SJCRH30 (cell line): Measurements from ENCODE around the gene U2SURP. TPM values are rescaled to one million over a fixed set of nuclear protein-coding genes. Genes with fewer than 3 reads are reported as not detected.
"Not testable (repeated sequence)": the region's sequence is repeated elsewhere in the genome, so short reads cannot be mapped to it uniquely, and the experiment has no call there.

Experiments
- DNase-seq, 2 experiments: peaks; one replicate each; pipeline ENCODE4 v3.0.0-alpha.2; 2015 to 2020
- H3K27ac ChIP-seq: fragments of 250-450 bp; sonication (Bioruptor Pico); 2 replicates; pipeline ENCODE4 v1.5.1; 2020; ENCODE audit warnings: mild to moderate bottlenecking, moderate library complexity
- H3K27me3 ChIP-seq: fragments of 250-450 bp; sonication (Bioruptor Pico); 2 replicates; pipeline ENCODE4 v1.5.1; 2020; ENCODE audit warnings: mild to moderate bottlenecking, moderate library complexity
- H3K36me3 ChIP-seq: fragments of 250-450 bp; sonication (Bioruptor Pico); 2 replicates; pipeline ENCODE4 v1.5.1; 2020; ENCODE audit warnings: mild to moderate bottlenecking, moderate library complexity
- H3K4me1 ChIP-seq: fragments of 250-450 bp; sonication (Bioruptor Pico); 2 replicates; pipeline ENCODE4 v1.5.1; 2020; ENCODE audit warnings: mild to moderate bottlenecking, moderate library complexity
- H3K4me3 ChIP-seq: fragments of 250-450 bp; sonication (Bioruptor Pico); 2 replicates; pipeline ENCODE4 v1.5.1; 2020; ENCODE audit warnings: mild to moderate bottlenecking, moderate library complexity
- H3K9me3 ChIP-seq: fragments of 250-450 bp; sonication (Bioruptor Pico); replicated peaks from 2 replicates; pipeline ENCODE4 v1.5.1; 2020; ENCODE audit warnings: mild to moderate bottlenecking, moderate library complexity
- total RNA-seq: library from RNA; depleted of rRNA; stranded (reverse); fragments of >200 nt; shearing (Covaris generic); gene quantifications from 2 replicates; pipeline ENCODE4 v1.2.3, GENCODE V29; 2014

The U2SURP gene
- total RNA-seq, 1 experiment from 2014 or later = 177 TPM

DNA sequence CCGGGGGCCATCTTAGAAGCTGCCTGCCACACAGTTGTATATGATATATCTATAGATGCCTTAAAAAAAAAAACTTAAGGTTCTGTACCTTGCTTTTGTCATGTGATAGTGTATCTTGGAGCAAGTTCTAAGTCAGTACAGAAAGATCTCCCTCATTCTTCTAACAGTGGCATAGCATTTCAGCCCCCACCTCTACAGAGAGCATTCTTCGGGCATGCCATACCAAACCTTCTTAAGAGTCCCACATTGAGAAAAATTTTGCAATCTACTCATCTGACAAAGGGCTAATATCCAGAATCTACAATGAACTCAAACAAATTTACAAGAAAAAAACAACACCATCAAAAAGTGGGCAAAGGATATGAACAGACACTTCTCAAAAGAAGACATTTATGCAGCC lies 13.1 kb upstream of the U2SURP start:
- peak overlapping the region; percentile 16; the same call in 1 of the 2 replicates for H3K27ac ChIP-seq
- not testable (repeated sequence) for H3K4me1 ChIP-seq, H3K9me3 ChIP-seq, H3K36me3 ChIP-seq, DNase-seq, H3K27me3 ChIP-seq
- H3K4me3 ChIP-seq = peak overlapping the region; percentile 29

- not testable (repeated sequence) for H3K4me3 ChIP-seq, H3K9me3 ChIP-seq, H3K4me1 ChIP-seq, H3K27me3 ChIP-seq, DNase-seq, H3K36me3 ChIP-seq, H3K27ac ChIP-seq
These were observed 12.5 kb upstream of the U2SURP start for GRCh38 chr3:142988826-142989225.

DNA sequence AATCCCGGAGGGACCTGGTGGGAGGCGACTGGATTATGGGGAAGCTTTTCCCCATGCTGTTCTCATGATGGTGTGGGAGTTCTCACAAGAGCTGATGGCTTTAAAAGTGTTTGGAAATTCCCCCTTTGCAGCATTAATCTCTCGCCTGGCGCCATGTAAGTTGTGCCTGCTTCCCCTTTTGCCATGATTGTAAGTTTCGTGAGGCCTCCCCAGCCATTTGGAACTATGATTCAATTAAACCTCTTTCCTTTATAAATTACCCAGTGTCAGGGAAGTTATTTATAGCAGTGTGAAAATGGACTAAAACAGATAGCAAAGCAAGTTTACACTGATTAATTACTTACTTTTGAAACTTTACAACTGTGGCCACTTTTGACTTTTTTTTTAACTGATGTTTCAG lies 10.6 kb upstream of the U2SURP start:
- H3K4me3 ChIP-seq = no peak overlapping the region

DNA sequence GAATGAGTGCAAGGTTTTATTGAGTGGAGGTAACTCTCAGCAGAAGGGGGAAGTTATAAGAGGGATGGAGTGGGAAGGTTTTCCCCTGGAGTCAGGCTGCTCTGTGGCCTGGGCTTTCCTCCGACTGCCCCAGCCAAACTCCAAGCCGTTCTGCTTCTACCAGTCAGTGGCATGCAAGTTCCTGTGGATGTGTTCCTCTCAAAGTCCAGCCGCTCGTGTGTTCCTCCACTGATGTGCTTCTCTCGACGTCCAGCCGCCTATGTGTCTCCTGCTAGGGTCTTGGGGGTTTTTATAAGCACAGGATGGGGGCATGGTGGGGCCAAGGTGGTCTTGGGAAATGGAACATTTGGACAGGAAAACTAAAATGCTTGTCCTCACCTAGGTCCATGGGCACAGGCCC lies 9.0 kb upstream of the U2SURP start:
- Histone ChIP-seq H3K9me3 (no peaks in the 10 kb centered on the region), H3K4me3 (no peak overlapping the region), H3K27me3 (no peaks in the 10 kb centered on the region), H3K36me3 (no peaks in the 10 kb centered on the region), H3K27ac (no peak overlapping the region), H3K4me1 (peaks cover 3% of the 10 kb centered on the region; the same call in 1 of the 2 replicates)
- no peak for DNase-seq

More for the DNA sequence above, 10.6 kb upstream of the U2SURP start:
- DNase-seq = no peak
- Histone ChIP-seq H3K4me1 (peaks cover 3% of the 10 kb centered on the region; the same call in 1 of the 2 replicates), H3K9me3 (no peaks in the 10 kb centered on the region), H3K36me3 (no peaks in the 10 kb centered on the region), H3K27ac (no peak overlapping the region), H3K27me3 (no peaks in the 10 kb centered on the region)

DNA sequence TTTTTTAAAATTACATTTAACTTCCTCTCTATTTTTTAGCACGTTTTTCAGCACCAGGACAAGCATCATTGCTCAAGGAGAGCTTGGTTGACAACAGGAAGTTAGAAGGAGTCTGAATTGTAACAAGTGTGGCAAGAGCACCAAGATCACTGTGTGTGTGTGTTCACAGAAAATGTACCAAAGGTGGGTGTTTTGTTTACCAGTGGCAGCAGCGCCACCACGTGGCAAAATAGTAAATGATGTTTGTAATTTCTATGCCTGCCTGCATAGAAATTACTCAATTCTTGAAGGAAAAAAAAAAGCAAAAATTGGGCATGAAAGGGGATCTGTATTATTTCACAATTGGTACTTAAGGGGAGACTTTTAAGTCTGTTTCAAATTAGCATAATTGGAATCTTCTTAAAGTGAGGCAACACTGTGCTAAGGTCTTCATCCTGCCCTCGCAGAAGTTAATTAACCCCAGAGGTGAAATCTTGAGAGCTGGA lies 7.4 kb upstream of the U2SURP start:
- no peaks in the 10 kb centered on the region for H3K4me1 ChIP-seq
- H3K9me3 ChIP-seq = no peaks in the 10 kb centered on the region
- peak; percentile 50 to 83 for DNase-seq
- H3K36me3 ChIP-seq = no peaks in the 10 kb centered on the region
- no peak overlapping the region for H3K27ac ChIP-seq
- no peaks in the 10 kb centered on the region for H3K27me3 ChIP-seq
- no peak overlapping the region for H3K4me3 ChIP-seq

DNA sequence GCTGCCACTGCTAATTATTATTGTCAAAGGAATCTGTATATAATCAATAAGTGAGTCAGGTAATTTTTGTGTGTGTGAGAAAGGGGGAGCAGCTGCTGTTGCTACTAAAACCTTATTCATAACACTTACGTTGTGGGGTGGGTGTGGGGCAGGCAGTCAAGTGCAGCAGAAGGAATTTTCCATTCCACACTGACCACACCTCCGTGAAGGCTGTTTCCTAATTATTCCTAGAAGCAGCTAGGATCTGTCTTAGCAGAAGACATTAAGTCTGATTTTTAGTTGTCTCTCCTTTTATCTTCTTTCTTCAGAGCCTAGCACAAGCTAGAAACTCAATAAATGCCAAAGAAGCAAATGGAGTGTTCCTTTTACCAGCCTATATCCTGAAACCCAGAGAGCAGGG lies 4.0 kb upstream of the U2SURP start:
- no peaks in the 10 kb centered on the region for H3K36me3 ChIP-seq

DNA sequence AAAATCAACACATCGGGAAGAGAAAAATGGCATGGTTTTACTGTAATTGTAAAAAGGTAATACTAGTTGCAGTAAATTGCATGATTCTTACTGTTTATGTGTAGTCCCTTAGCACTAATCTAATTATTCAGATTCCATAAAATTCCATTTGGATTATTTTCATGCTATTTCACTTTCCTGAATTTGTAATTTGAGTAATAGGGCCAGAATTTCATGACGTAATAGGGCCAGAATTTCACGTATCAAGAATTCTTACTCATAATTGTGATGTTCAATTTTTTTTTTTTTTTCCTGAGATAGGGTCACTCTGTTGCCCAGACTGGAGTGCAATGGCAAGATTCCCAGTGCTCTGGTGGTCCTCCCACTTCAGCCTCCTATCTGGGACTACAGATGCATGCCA lies 2.9 kb upstream of the U2SURP start:
- Histone ChIP-seq H3K4me3 (no peak overlapping the region), H3K4me1 (no peaks in the 10 kb centered on the region), H3K9me3 (no peaks in the 10 kb centered on the region), H3K27ac (no peak overlapping the region), H3K27me3 (no peaks in the 10 kb centered on the region), H3K36me3 (no peaks in the 10 kb centered on the region)
- DNase-seq = no peak

More for the DNA sequence above, 4.0 kb upstream of the U2SURP start:
- Histone ChIP-seq H3K9me3 (no peaks in the 10 kb centered on the region), H3K27me3 (no peaks in the 10 kb centered on the region), H3K27ac (no peak overlapping the region), H3K4me3 (no peak overlapping the region), H3K4me1 (no peaks in the 10 kb centered on the region)
- no peak for DNase-seq

GRCh38 chr3:142999881-143000280 lies 1.5 kb upstream of the U2SURP start:
- Histone ChIP-seq H3K9me3 (no peaks in the 10 kb centered on the region), H3K36me3 (no peaks in the 10 kb centered on the region), H3K4me1 (no peaks in the 10 kb centered on the region), H3K27ac (no peak overlapping the region), H3K4me3 (peak overlapping the region; percentile 95), H3K27me3 (no peaks in the 10 kb centered on the region)
- DNase-seq = no peak

- Histone ChIP-seq H3K27ac (peak overlapping the region; percentile 91), H3K9me3 (no peaks in the 10 kb centered on the region), H3K4me3 (peak overlapping the region; percentile 95), H3K36me3 (no peaks in the 10 kb centered on the region), H3K4me1 (no peaks in the 10 kb centered on the region), H3K27me3 (no peaks in the 10 kb centered on the region)
- DNase-seq = peak in 1 of 2 experiments; percentile 12
These were observed 842 bp upstream of the U2SURP start for GRCh38 chr3:143000528-143000927.

DNA sequence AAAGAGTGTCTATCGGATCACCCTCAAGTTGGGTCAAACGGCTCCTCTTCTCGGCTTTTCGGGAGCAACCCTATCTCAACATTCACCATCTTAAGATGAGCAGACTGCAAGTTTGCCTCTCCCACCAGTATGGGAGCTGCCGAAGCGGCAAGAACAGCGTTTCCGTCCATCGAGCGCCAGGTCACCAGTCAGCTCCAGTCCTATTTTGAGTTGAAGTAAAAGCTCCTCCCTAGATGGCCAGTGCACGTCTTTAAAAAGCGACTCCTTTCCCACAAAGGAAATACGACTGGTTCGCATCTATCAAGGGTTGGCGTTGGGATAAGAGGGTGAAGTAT lies 369 bp upstream of the U2SURP start:
- peak overlapping the region; percentile 95 for H3K4me3 ChIP-seq
- H3K36me3 ChIP-seq = no peaks in the 10 kb centered on the region
- H3K9me3 ChIP-seq = no peaks in the 10 kb centered on the region
- H3K27ac ChIP-seq = peak overlapping the region; percentile 91
- no peak for DNase-seq
- H3K4me1 ChIP-seq = no peaks in the 10 kb centered on the region
- H3K27me3 ChIP-seq = no peaks in the 10 kb centered on the region

DNA sequence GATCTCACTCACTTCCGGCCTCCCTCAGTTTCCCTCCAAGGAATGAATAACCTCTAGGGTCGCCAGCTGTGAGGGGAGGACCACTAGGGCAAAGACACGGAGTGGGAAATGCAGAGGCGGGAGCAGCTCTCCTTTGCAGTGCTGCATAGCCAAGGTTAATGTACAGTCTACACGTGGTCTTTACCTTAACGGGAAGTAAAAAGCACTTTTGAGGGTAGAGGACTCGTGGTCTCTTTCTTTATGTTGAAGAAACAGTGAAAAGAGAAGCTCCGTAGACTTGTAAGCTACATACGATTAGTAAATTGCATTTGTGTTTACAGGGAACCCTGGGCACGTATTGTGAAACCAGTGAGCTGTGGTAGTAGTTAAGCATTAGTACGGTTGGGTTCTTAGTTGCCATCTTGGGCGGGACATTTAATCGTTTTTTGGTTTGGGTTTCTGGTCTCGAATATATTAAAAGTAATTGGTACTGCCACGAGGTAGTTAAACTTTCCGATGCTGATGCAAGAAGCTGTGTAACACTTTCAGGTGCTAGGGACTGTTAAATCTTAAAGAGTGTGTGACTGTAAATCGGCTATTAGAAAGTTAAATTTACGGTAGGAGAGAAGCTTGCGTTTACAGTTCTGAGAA lies 828 bp downstream of the U2SURP start:
- Histone ChIP-seq H3K9me3 (no peaks in the 10 kb centered on the region), H3K27me3 (no peaks in the 10 kb centered on the region), H3K4me1 (no peaks in the 10 kb centered on the region), H3K36me3 (no peaks in the 10 kb centered on the region), H3K27ac (peak overlapping the region; percentile 91), H3K4me3 (peak overlapping the region; percentile 95)
- peak; percentile 25 to 46 for DNase-seq

- no peaks in the 10 kb centered on the region for H3K27me3 ChIP-seq
- H3K36me3 ChIP-seq = no peaks in the 10 kb centered on the region
- no peaks in the 10 kb centered on the region for H3K9me3 ChIP-seq
- DNase-seq = peak in 1 of 2 experiments; percentile 10
- H3K4me3 ChIP-seq = peak overlapping the region; percentile 95
- H3K4me1 ChIP-seq = no peaks in the 10 kb centered on the region
- peak overlapping the region; percentile 91 for H3K27ac ChIP-seq
These were observed 1.4 kb downstream of the U2SURP start for GRCh38 chr3:143002727-143003126.

DNA sequence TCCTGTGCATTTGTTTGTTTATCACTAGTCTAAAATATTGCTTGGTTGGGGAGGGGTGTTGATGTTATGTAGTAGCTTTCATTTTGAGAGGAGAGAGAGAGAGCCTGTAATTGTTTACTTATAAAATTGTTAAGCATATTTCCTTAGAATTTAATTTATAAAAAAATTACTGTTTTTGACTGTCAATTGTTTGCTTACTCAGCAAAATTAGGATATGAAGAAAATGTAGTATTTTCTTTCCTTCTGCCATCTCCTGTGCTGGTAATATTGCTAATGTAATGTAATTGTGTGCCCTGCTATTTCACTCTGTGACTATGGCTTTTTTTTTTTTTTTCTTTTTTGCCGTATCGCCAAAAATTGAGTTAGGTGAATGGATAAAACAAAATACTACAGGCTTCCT lies 3.5 kb downstream of the U2SURP start:
- no peaks in the 10 kb centered on the region; the same call in 1 of the 2 replicates for H3K4me1 ChIP-seq
- no peak overlapping the region for H3K27ac ChIP-seq
- DNase-seq = no peak
- no peaks in the 10 kb centered on the region for H3K27me3 ChIP-seq
- no peaks in the 10 kb centered on the region for H3K9me3 ChIP-seq
- no peak overlapping the region for H3K4me3 ChIP-seq
- H3K36me3 ChIP-seq = no peaks in the 10 kb centered on the region

GRCh38 chr3:143010024-143010423 lies 8.7 kb downstream of the U2SURP start:
- no peak for DNase-seq
- Histone ChIP-seq H3K4me3 (no peak overlapping the region), H3K4me1 (no peaks in the 10 kb centered on the region; the same call in 1 of the 2 replicates), H3K27ac (no peak overlapping the region), H3K36me3 (peaks cover 17% of the 10 kb centered on the region), H3K27me3 (no peaks in the 10 kb centered on the region), H3K9me3 (no peaks in the 10 kb centered on the region)

- H3K9me3 ChIP-seq = no peaks in the 10 kb centered on the region
- H3K4me3 ChIP-seq = no peak overlapping the region
- no peaks in the 10 kb centered on the region; the same call in 1 of the 2 replicates for H3K4me1 ChIP-seq
These were observed 10.3 kb downstream of the U2SURP start for GRCh38 chr3:143011705-143012104.

GRCh38 chr3:143014921-143015320 lies 13.6 kb downstream of the U2SURP start:
- H3K36me3 ChIP-seq = peaks cover 57% of the 10 kb centered on the region
- no peaks in the 10 kb centered on the region for H3K27me3 ChIP-seq

More at GRCh38 chr3:143011705-143012104, 10.3 kb downstream of the U2SURP start:
- Histone ChIP-seq H3K27me3 (no peaks in the 10 kb centered on the region), H3K27ac (no peak overlapping the region), H3K36me3 (peaks cover 29% of the 10 kb centered on the region)
- DNase-seq = no peak

More at GRCh38 chr3:143014921-143015320, 13.6 kb downstream of the U2SURP start:
- Histone ChIP-seq H3K9me3 (no peaks in the 10 kb centered on the region), H3K4me3 (no peak overlapping the region), H3K4me1 (no peaks in the 10 kb centered on the region), H3K27ac (no peak overlapping the region)
- DNase-seq = no peak
